OCI-LY3 (cell line): ENCODE data around the gene SPTAN1.

Experiments used
- EZH2phosphoT487 ChIP-seq: fragments of 200-600 bp; shearing (Covaris generic); IDR thresholded peaks from 2 replicates; pipeline ENCODE4 v1.6.1; 2018; ENCODE audit warnings: antibody characterized with exemption, mixed run types, low read depth
- TF ChIP-seq, protein P1 (sequence below): fragments of 200-600, 300-600 bp; sonication (generic); IDR thresholded peaks from 2 replicates; pipeline ENCODE4 v1.5.1; 2014; ENCODE audit warnings: antibody characterized with exemption, low read length, low read depth

DNA sequence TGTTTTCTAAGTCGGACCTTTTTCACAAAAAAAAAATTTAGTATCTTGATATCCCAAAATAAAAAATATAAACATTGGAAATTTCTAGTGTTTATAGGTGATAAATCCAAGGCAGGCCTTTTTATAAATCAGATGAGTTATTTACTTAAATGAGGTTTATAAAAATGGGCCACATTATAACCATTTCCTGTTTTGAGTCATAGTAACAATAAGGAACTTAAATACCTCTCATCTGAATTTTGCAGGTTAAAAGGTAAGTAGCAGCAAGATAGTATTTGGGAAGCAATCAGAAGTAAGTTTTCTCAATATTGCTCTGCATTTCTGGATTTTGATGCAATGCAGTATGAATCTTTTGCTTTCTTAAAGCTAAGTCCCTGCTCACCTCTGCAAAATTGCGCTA, 3.9 kb downstream of the SPTAN1 start:
- TF ChIP-seq, protein P1, sequence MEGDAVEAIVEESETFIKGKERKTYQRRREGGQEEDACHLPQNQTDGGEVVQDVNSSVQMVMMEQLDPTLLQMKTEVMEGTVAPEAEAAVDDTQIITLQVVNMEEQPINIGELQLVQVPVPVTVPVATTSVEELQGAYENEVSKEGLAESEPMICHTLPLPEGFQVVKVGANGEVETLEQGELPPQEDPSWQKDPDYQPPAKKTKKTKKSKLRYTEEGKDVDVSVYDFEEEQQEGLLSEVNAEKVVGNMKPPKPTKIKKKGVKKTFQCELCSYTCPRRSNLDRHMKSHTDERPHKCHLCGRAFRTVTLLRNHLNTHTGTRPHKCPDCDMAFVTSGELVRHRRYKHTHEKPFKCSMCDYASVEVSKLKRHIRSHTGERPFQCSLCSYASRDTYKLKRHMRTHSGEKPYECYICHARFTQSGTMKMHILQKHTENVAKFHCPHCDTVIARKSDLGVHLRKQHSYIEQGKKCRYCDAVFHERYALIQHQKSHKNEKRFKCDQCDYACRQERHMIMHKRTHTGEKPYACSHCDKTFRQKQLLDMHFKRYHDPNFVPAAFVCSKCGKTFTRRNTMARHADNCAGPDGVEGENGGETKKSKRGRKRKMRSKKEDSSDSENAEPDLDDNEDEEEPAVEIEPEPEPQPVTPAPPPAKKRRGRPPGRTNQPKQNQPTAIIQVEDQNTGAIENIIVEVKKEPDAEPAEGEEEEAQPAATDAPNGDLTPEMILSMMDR, result no peak
- TF ChIP-seq EZH2phosphoT487, result no peak
